Psoas muscle (tissue), 8 donors: ENCODE data around the gene ZNF628. TPM values are rescaled to one million over a fixed set of nuclear protein-coding genes. Genes with fewer than 3 reads are reported as not detected.

ENCODE experiments used
- ATAC-seq, 4 donors: fragments of 200-7000 bp; cut with Tn5 transposase; one replicate each; pipeline ENCODE4 v1.9.1; 2020; ENCODE audit warnings: moderate library complexity in 3 of 4, mild to moderate bottlenecking in 2 of 4
- DNase-seq, 2 donors: peaks; one replicate each; pipeline ENCODE4 v3.0.0-alpha.2; 2020
- H3K27ac ChIP-seq: fragments of 200-600 bp; one replicate; pipeline ENCODE4 v1.8.0; 2022
- H3K27me3 ChIP-seq, 3 donors: fragments of 200-600 bp in 1 of 3; one replicate each; pipeline versions ENCODE4 v1.6.1 to v1.8.0; 2013 to 2022; ENCODE audit warnings: low read length in 2 of 3, mild to moderate bottlenecking in 2 of 3, moderate library complexity in 1 of 3; ENCODE audit not compliant: insufficient read depth in 3 of 3
- H3K36me3 ChIP-seq, 2 donors: fragments of 200-600 bp in 1 of 2; one replicate each; pipeline versions ENCODE4 v1.6.1 to v1.8.0; 2013 to 2022; ENCODE audit warnings: low read depth in 1 of 2, mild to moderate bottlenecking in 1 of 2, moderate library complexity in 1 of 2; ENCODE audit not compliant: insufficient read depth in 1 of 2
- H3K4me1 ChIP-seq: fragments of 200-600 bp; one replicate; pipeline ENCODE4 v1.8.0; 2022
- H3K4me3 ChIP-seq: fragments of 200-600 bp; one replicate; pipeline ENCODE4 v1.8.0; 2022; ENCODE audit warnings: mild to moderate bottlenecking
- H3K9me3 ChIP-seq: fragments of 200-600 bp; one replicate; pipeline ENCODE4 v1.8.0; 2022
- WGBS, 3 donors: extraction: QIAGEN DNeasy Blood & Tissue Kit; methylation state at CpG; one replicate each; pipeline versions ENCODE4 v1.1.6 to v1.1.7; 2013; 5-methylcytosine and 5-hydroxymethylcytosine counted together
- intact Hi-C, 2 donors: fragments of 100-400 bp; cut with DNase I; formaldehyde crosslinking; loops; one replicate each; pipeline versions ENCODE4 v1.11.0 to v1.14.2; 2022
- polyA plus RNA-seq, 3 donors: library from polyadenylated mRNA; stranded (reverse); fragments of 200-250 nt; gene quantifications; one replicate each; pipeline ENCODE4 v1.2.3, GENCODE V29; 2013
- total RNA-seq, 4 donors: library from RNA; stranded (reverse); fragmentation: NEBNext Ultra II Directional in 2 of 4; extraction: Animal tissue kit (Norgen Biotek cat#: 25700) in 2 of 4; gene quantifications; one replicate each; pipeline versions ENCODE4 v1.2.1 to v1.2.4, GENCODE V29; 2021 to 2023
- TF ChIP-seq, protein P1 (sequence below): fragments of 200-600 bp; IDR thresholded peaks from one replicate; pipeline ENCODE4 v1.8.0; 2022; ENCODE audit warnings: antibody characterized with exemption
- donor health status: healthy with polysubstance abuse.
- donor health status: DM: no; HTN: no; CAD: no; lungs with moderate emphysema.
- donor health status: Bipolar disorder and iron deficiency.
- donor health status: healthy.
- donor health status: DM: yes; HTN: yes; CAD: no.
- donor health status: DM: no; HTN: no; CAD: no.
- donor health status: DM: no; HTN: no; CAD: no.
- donor health status: DM: yes; HTN: yes; CAD: no.

Gene ZNF628
- total and polyA plus RNA-seq, 7 donors = 5.9 to 14.3 (median 12.2) TPM

DNA sequence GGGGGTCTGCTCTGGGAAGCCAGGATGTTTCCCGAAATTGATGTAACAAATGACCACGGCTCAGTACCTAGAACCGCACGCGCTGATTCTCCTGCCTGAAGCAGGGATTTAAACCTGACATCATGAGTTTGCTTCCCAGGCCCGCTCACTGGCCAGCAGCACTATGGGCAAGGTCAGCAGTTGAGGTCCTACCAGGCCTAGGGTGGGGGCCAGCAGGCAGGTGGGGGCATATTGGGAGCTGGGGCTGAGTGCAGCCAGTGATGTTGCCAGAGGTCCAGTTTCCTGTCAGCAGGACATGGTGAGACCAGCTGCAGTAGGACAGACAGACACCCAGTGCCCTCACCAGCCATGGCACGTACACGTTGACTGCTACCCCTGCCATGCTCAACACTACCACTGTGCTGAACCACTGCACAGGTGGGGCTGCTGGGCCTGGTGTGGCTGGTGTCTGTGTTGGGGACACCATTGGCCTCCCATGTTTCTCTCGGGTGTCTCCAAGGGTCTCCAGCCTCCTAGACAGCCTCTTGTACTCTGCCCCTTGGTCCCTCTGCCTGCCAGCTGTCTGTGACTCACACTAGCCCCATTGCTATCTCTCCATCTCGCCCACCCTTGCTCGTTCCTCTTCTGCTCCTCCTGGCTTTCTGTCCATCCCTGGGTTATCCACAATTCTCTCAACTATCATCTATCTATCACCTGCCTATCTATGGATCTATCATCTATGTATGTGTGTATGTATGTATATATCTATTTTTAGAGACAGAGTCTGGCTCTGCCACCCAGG is 10.8 kb upstream of the ZNF628 start:
- Histone ChIP-seq H3K9me3 (no peaks in the 10 kb centered on the region), H3K27ac (no peak overlapping the region), H3K36me3 (no peaks in the 10 kb centered on the region), H3K27me3 (no peaks in the 10 kb centered on the region), H3K4me1 (peaks cover 2% of the 10 kb centered on the region), H3K4me3 (no peak overlapping the region)
- DNase-seq (no peak), ATAC-seq (no peak)
- WGBS, 3 donors = 71 to 79% (median 76%) methylated on average over 11 of the region's 11 CpGs
- intact Hi-C loops = loop anchor here (5.0 kb wide), 2 partner anchors 37 to 167 kb away; no protein-coding TSS in a partner anchor
- TF ChIP-seq, protein P1, sequence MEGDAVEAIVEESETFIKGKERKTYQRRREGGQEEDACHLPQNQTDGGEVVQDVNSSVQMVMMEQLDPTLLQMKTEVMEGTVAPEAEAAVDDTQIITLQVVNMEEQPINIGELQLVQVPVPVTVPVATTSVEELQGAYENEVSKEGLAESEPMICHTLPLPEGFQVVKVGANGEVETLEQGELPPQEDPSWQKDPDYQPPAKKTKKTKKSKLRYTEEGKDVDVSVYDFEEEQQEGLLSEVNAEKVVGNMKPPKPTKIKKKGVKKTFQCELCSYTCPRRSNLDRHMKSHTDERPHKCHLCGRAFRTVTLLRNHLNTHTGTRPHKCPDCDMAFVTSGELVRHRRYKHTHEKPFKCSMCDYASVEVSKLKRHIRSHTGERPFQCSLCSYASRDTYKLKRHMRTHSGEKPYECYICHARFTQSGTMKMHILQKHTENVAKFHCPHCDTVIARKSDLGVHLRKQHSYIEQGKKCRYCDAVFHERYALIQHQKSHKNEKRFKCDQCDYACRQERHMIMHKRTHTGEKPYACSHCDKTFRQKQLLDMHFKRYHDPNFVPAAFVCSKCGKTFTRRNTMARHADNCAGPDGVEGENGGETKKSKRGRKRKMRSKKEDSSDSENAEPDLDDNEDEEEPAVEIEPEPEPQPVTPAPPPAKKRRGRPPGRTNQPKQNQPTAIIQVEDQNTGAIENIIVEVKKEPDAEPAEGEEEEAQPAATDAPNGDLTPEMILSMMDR = no peak

DNA sequence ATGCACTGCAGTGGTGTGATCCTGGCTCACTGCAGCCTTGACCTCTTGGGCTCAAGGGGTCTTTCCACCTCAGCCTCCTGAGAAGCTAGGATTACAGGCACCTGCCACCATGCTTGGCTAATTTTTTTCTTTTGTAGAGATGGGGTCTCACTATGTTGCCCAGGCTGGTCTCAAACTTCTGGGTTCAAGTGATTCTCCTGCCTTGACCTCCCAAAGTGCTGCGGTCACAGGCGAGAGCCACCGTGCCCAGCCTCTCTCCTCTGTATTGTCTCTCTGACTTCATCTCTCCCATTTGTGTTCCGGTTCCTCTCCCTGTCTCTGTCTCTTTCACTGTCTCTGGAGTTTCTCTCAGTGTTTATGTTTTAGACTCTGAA is 10.2 kb upstream of the ZNF628 start:
- Histone ChIP-seq H3K36me3 (no peaks in the 10 kb centered on the region), H3K4me3 (no peak overlapping the region), H3K27ac (no peak overlapping the region), H3K27me3 (no peaks in the 10 kb centered on the region), H3K9me3 (no peaks in the 10 kb centered on the region), H3K4me1 (peaks cover 2% of the 10 kb centered on the region)
- DNase-seq = no peak
- intact Hi-C loops = loop anchor here (5.0 kb wide), 2 partner anchors 36 to 166 kb away; no protein-coding TSS in a partner anchor
- ATAC-seq = no peak
- TF ChIP-seq, protein P1 = no peak
- WGBS, 3 donors = 75 to 90% (median 88%) methylated on average over 4 of the region's 4 CpGs

DNA sequence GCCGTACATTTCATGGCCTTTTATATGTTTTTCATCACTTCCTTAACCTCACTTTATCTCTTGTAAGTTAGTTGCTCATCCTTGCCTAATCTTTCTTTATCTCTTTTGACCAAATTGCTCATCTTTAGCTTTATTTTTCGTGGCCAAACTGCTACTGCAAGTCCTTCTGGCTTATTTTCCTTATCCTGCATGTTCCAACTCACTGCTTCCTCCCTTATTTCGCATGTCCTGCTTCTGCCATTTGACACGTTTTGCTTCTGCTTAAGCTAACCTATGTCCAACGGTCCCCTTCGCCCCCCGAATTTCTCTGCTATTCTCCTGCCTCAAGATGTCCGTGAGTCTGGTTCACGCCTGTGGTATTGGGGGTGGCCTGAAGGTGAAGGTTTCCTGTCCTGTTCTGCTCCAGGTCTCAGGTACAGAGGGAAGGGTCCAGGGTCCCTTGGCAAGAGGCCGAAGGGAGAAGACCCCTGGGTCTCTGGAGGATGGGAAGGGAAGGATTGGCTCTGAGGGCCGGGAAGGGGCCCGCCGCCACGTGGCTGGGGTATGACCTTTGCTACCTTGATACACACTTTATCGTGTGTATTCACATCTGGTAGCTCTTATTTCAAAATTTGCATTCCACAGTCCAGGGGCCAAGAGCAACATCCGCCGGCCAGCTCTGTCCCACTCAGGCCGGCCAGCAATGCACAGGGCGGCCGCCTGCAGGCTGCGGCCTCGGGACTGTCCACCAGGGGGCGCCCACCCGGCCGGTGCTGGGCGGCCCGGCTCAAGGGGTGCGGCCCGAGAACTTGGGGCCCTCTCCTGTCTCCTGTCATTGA is 9.0 kb upstream of the ZNF628 start:
- Histone ChIP-seq H3K27me3 (no peaks in the 10 kb centered on the region), H3K36me3 (no peaks in the 10 kb centered on the region), H3K4me3 (no peak overlapping the region), H3K27ac (no peak overlapping the region), H3K9me3 (no peaks in the 10 kb centered on the region), H3K4me1 (peaks cover under 1% of the 10 kb centered on the region)
- peak; percentile 83 to 93 (median 84) for ATAC-seq
- WGBS, 3 donors = 32 to 38% (median 32%) methylated on average over 29 of the region's 29 CpGs
- intact Hi-C loops = loop anchor here (5.0 kb wide), 2 partner anchors 35 to 165 kb away; no protein-coding TSS in a partner anchor
- peak; percentile 74 to 83 for DNase-seq
- TF ChIP-seq, protein P1 = peak; percentile 99

DNA sequence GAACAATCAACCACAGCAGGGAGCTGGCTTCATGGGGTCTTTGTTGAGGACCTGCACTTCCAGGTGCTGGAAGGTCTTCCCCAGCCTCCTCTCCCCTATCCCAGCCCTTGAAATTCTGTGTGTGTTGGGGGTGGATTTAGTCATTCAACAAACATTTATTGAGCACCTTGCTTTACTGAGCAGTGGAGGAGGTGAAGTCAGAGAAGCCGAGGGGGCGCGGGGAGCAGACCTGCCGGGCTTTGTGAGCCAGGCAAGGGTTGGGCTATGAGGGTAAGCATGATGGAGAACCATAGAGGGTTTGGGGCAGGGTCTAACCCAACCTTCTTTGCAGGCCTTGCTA is 8.4 kb upstream of the ZNF628 start:
- H3K4me3 ChIP-seq = no peak overlapping the region
- no peaks in the 10 kb centered on the region for H3K9me3 ChIP-seq
- intact Hi-C loops = loop anchor here (5.0 kb wide), 2 partner anchors 34 to 164 kb away; no protein-coding TSS in a partner anchor
- H3K4me1 ChIP-seq = no peaks in the 10 kb centered on the region
- no peak for DNase-seq
- H3K36me3 ChIP-seq = no peaks in the 10 kb centered on the region
- TF ChIP-seq, protein P1 = no peak
- peak in 1 of 4 donors; percentile 13 for ATAC-seq
- H3K27me3 ChIP-seq = no peaks in the 10 kb centered on the region
- 18 to 22% (median 20%) methylated on average over 4 of the region's 4 CpGs for WGBS, 3 donors
- no peak overlapping the region for H3K27ac ChIP-seq
